ENCODE results near the gene HIP1R.

The HIP1R gene

GRCh38 chr12:122836027-122836921 lies 1.0 kb downstream of the HIP1R start:
- TF ChIP-seq TEAD4 (IDR thresholded peaks at IDR 0.05) = peak; percentile 26; the same call in 1 of the 2 replicates
- TF ChIP-seq YY1 (IDR thresholded peaks at IDR 0.05; ENCODE audit: low read depth) = no peak
- TF ChIP-seq CEBPB (IDR thresholded peaks at IDR 0.05) = no peak
- TF ChIP-seq EP300 (IDR thresholded peaks at IDR 0.05; ENCODE audit: borderline replicate concordance) = no peak
- no peak for TF ChIP-seq TCF12 (IDR thresholded peaks at IDR 0.05; ENCODE audit: low read depth)
- TF ChIP-seq NFIC (IDR thresholded peaks at IDR 0.05) = no peak
- no peak for TF ChIP-seq USF1 (IDR thresholded peaks at IDR 0.05)
- no peak for TF ChIP-seq TAF1 (IDR thresholded peaks at IDR 0.05; ENCODE audit: low read depth)
- TF ChIP-seq, protein P1, sequence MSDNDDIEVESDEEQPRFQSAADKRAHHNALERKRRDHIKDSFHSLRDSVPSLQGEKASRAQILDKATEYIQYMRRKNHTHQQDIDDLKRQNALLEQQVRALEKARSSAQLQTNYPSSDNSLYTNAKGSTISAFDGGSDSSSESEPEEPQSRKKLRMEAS (IDR thresholded peaks at IDR 0.05) = no peak
- no peak for TF ChIP-seq FOXM1 (IDR thresholded peaks at IDR 0.05; ENCODE audit: borderline replicate concordance, low read depth)
- no peak for TF ChIP-seq REST (IDR thresholded peaks at IDR 0.05; ENCODE audit: low read depth)
- no peak for TF ChIP-seq ZBTB7A (IDR thresholded peaks at IDR 0.05; ENCODE audit: low read depth)
- peak; percentile 90 for TF ChIP-seq EGR1 (IDR thresholded peaks at IDR 0.05)

DNA sequence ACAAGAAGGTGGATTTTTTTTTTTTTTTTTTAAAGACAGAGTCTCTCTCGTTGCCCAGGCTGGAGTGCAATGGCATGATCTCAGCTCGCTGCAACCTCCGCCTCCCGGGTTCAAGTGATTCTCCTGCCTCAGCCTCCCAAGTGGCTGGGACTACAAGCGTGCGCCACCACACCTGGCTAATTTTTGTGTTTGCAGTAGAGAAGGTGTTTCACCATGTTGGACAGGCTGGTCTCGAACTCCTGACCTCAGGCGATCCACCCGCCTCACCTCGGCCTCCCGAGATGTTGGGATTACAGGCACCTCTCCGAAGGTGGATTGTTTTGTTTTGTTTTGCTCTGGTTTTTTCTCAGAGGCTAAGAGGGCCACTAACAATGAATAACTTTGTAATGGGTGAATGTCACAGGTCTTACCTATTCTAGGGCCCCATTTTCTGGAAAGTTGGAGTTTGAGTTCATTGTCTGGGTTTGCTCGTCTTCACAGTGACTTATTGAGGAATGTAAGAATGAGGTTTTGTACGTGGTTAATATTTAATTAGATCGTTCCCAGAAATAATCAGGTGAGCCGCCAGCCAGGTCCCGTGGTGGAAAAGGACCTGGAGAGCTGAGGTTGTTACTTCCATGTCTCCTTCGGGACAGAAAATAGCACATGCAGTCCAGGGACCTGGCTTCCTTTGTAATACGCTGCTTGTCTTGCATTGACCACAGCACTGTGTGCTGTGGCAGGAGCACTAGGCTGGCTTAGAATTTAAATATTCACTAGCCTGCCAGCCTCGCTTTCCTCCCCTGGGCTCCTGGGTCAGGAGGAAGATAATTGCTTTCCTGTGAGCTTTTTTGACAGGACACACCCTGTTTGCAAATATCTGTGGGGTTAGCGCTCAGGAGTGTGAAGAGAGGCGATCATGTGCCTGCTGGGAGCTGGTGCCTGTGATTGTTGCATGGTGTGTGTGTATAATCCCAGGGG lies 2.3 kb downstream of the HIP1R start:
- TF ChIP-seq YY1 (IDR thresholded peaks at IDR 0.05; ENCODE audit: low read depth) (no peak), TEAD4 (IDR thresholded peaks at IDR 0.05) (no peak), ZBTB7A (IDR thresholded peaks at IDR 0.05; ENCODE audit: low read depth) (no peak)

- TF ChIP-seq TAF1 (IDR thresholded peaks at IDR 0.05; ENCODE audit: low read depth) (no peak), ZBTB7A (IDR thresholded peaks at IDR 0.05; ENCODE audit: low read depth) (no peak), EP300 (IDR thresholded peaks at IDR 0.05; ENCODE audit: borderline replicate concordance) (no peak), NFIC (IDR thresholded peaks at IDR 0.05) (no peak), EGR1 (IDR thresholded peaks at IDR 0.05) (no peak)
- TF ChIP-seq, protein P1 (IDR thresholded peaks at IDR 0.05) = no peak
These were observed 3.6 kb downstream of the HIP1R start for GRCh38 chr12:122838841-122839240.

- TF ChIP-seq TAF1 (IDR thresholded peaks at IDR 0.05; ENCODE audit: low read depth) = no peak
- TF ChIP-seq RAD21 (IDR thresholded peaks at IDR 0.05; ENCODE audit: low read depth) = no peak
- no peak for TF ChIP-seq NFIC (IDR thresholded peaks at IDR 0.05)
- TF ChIP-seq USF1 (IDR thresholded peaks at IDR 0.05) = no peak
- no peak for TF ChIP-seq ZBTB7A (IDR thresholded peaks at IDR 0.05; ENCODE audit: low read depth)
- TF ChIP-seq CEBPB (IDR thresholded peaks at IDR 0.05) = no peak
These were observed 4.8 kb downstream of the HIP1R start for GRCh38 chr12:122839907-122840554.

- no peak for TF ChIP-seq REST (IDR thresholded peaks at IDR 0.05; ENCODE audit: low read depth)
- TF ChIP-seq RAD21 (IDR thresholded peaks at IDR 0.05; ENCODE audit: low read depth) = no peak
- TF ChIP-seq, protein P1 (IDR thresholded peaks at IDR 0.05) = no peak
- TF ChIP-seq NFIC (IDR thresholded peaks at IDR 0.05) = no peak
- TF ChIP-seq EGR1 (IDR thresholded peaks at IDR 0.05) = no peak
- no peak for TF ChIP-seq TAF1 (IDR thresholded peaks at IDR 0.05; ENCODE audit: low read depth)
- TF ChIP-seq EP300 (IDR thresholded peaks at IDR 0.05; ENCODE audit: borderline replicate concordance) = no peak
- no peak for TF ChIP-seq YY1 (IDR thresholded peaks at IDR 0.05; ENCODE audit: low read depth)
- no peak for TF ChIP-seq TCF12 (IDR thresholded peaks at IDR 0.05; ENCODE audit: low read depth)
- no peak for TF ChIP-seq USF1 (IDR thresholded peaks at IDR 0.05)
- TF ChIP-seq CREB1 (IDR thresholded peaks at IDR 0.05; ENCODE audit: low read depth) = no peak
- no peak for TF ChIP-seq CEBPB (IDR thresholded peaks at IDR 0.05)
- TF ChIP-seq TEAD4 (IDR thresholded peaks at IDR 0.05) = no peak
- TF ChIP-seq FOXM1 (IDR thresholded peaks at IDR 0.05; ENCODE audit: borderline replicate concordance, low read depth) = no peak
These were observed 5.6 kb downstream of the HIP1R start for GRCh38 chr12:122840580-122841513.

Measured in Ishikawa (cell line).